ENCODE results near the gene CLMN.

The CLMN gene

GRCh38 chr14:95270203-95270602 is 49.5 kb downstream of the CLMN start:
- no peak overlapping the region for H3K27ac ChIP-seq
- no peak overlapping the region for H3K4me3 ChIP-seq

- Histone ChIP-seq H3K4me3 (no peak overlapping the region), H3K27ac (no peak overlapping the region)
Observed at GRCh38 chr14:95269493-95269892, 50.2 kb downstream of the CLMN start.

- H3K4me3 ChIP-seq = no peak overlapping the region
- H3K27ac ChIP-seq = no peak overlapping the region
Observed at GRCh38 chr14:95268350-95268749, 51.4 kb downstream of the CLMN start.

DNA sequence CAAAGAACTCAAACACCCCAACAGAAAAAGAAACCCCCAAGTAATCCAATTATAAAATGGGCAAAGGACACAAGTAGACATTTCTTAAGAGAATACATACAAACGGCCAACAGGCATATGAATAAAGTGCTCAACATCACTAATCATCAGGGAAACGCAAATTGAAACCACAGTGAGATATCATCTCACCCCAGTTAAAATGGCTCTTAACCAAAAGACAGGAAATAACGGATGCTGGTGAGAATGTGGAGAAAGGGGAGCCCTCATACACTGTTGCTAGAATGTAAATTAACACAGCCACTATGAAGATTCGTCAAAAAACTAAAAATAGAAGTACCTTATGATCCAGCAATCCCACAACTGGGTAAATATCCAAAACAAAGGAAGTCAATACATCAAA is 52.4 kb downstream of the CLMN start:
- Histone ChIP-seq H3K27ac (no peak overlapping the region), H3K4me3 (no peak overlapping the region)

DNA sequence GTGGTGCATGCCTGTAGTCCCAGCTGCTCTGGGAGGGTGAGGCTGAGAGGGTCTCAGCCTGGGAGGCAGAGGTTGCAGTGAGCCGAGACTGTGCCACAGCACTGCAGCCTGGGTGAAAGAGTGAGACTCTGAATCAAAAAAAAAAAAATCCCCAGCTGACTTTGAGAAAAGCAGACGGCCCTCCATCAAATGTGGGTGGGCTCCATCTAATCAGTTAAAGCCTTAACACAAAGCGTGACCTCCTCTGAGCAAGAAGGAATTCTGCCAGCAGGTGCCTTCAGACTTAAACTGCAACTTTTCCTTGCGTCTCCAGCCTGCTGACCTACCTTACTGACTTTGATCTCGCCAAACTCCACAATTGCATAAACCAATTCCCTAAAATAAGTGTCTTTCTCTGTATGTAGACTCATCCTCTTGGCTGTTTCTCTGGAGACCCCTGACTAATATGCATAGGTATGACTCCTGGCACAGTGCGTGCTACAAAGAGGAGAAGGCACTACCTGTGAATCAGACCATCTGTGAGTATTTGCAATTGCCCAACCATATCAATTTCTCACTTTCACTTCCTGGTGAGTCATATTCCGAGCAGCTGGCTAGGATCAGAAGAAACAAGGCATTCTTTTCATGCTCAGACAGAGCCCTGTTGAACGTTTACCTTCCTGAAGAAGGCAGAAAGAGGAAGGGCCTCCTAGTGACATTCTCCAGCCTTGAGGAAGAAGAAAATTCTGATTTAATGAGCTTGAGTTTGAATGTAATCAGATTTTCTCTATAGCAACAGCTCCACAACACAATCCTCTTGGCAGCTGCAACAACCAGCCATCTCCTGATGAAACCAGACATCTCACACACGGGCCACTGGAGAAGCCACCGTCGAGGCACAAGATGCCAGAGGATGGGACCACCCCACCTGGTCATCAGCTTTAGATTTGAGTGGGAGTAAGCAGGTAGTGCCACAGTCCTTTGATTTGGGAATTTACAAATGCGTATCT is 54.3 kb downstream of the CLMN start:
- peak overlapping the region in 15 of 21 experiments; percentile 9 to 77 (median 53) for H3K27ac ChIP-seq

DNA sequence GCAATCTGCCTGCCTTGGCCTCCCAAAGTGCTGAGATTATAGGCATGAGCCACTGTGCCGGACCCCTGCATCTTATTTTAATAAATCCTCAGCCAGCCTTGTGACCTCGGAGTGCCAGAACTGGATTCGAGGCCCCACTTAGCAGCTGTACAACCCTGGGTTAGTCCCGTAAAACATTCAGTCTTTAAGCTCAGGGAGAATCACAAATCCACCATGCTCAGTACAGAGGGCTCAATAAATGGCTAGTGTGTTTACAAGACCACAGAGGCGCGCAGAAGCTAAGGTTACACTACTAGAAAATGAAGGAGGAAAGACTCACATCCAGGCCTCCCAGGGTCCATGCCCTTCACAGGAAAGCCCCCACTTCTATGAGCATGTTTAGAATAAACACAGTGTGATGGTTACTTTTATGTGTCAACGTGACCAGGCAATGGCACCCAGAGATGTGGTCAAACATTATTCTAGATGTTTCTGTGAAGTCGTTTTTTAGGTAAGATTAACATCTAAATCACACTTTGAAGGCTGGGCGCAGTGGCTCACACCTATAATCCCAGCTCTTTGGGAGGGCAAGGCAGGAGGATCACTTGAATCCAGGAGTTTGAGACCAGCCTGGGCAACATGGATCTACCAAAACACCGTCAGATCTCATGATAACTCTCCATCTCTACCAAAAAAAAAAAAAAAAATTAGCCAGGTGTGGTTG is 55.3 kb downstream of the CLMN start:
- Histone ChIP-seq H3K4me3 (no peak overlapping the region), H3K27ac (peak overlapping the region in 3 of 21 experiments; percentile 31 to 69 (median 58))

More for the DNA sequence above, 54.3 kb downstream of the CLMN start:
- no peak overlapping the region for H3K4me3 ChIP-seq

DNA sequence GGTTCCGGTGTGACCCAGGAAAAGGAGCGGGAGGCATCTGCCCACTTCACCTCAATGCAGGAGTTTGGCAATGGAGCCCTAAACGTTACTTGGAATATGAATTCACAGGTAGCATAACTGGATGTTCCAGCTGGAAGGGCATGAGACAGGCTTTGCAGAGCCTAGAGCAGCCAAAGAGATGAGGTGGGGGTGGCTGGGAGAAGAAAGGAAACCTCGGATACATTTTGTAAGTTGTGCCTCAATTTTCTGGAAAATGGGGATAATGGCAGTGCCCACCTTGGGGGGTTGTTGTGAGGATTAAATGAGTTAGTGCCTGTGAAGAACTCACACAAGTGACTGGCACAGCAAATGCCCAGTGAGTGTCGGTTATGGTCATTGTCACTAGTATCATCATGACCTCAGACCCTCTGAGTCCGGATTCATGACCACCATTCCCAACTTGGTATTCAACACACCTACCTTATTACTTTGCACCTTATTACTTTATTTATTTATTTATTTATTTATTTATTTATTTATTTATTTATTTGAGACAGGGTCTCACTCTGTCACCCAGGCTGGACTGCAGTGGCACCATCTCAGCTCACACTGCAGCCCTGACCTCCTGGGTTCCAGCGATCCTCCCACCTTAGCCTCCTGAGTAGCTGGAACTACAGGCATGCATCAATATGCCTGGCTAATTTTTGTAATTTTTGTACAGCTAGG is 56.0 kb downstream of the CLMN start:
- Histone ChIP-seq H3K27ac (no peak overlapping the region), H3K4me3 (no peak overlapping the region)

DNA sequence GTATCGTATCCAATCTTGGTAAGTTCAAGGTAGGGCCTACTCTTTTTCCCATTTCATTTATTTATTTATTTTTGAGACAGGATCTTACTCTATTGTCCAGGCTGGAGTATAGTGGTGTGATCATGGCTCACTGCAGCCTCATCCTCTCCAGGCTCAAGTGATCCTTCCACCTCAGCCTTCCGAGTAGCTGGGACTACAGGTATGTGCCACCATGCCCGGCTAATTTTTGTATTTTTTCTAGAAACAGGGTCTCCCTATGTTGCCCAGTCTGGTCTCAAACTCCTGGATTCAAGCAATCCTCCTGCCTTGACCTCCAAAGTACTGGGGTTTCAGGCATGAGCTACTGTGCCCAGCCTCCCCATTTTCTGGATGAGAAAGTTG is 57.2 kb downstream of the CLMN start:
- no peak overlapping the region for H3K4me3 ChIP-seq
- H3K27ac ChIP-seq = no peak overlapping the region

DNA sequence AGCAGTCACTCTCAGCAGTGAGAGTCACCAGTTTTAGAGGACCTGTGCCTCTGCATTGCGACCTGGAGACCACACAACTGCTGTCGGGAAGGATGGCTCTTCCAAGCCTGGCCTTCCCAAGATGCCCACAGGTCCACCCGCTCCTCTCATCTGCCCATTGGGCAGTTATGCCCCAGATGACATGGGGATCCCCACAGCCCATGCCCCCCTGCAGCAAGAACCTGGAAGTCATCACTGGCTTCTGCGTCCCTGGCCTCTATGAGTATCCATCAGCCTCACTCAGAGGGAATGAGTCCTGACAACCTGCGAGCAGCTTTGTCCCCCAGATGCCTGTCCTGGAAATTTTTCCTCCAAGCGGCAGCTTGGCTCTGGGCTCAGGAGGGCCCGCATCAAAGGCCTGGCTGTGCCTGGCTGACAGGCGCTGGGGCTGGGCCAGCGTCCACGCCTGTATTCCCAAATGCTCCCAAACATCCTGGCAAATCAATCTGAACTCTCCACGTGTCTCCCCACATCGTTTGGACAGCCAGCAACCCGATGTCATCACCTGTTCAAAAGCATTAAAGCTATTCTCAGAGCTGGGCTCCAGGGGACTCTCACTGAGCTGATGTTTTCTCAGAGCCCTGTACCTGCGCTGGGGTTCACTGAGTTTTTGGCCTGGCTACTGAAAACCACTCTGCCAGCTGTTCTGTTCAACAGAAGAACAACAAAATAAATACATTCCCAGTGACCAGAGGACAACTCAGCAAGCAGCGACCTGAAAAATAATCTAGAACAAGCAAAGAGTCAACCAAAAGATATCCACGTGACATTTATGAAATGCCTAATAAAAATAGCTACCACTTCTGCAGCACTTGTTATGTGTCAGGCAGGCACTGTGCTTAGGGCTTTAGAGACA is 57.8 kb downstream of the CLMN start:
- Histone ChIP-seq H3K27ac (no peak overlapping the region), H3K4me3 (no peak overlapping the region)

DNA sequence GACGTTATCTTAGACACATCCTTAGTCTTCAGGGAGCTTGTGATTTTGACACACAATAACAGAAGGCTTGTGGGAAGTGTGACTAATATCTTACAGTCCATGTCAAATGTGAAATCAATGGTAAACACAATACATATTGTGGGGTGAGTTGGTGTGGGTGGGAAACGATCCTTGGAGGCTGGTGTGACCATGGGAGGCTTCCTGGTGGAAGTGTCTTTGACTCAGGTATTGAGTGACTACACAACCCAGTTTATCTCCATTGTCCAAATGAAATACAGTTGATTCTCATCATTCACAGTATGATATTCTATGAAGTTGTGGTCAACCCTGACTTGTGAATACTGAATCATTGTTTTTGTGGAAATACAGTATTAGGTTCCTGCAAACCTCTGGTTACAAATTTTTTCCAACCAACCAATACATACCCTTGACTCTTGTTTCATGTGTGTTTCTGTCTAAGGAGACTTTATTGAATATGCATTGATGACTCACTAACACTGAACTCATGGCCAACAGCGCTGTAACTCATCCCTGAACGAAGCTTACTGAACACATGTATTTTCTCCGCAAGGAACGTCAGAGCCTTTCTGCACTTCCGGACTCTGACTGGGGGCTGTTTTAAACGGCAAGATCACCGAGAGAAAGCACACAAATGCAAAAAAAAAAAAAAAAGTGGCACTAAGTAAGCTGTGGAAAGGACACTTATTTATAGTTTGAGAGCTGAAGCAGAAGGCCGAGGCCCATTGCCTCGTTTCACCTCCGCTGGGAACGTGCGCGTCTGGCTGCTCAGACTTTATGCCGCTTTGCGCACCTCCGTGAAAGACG is 59.0 kb downstream of the CLMN start:
- Histone ChIP-seq H3K27ac (no peak overlapping the region), H3K4me3 (no peak overlapping the region)

DNA sequence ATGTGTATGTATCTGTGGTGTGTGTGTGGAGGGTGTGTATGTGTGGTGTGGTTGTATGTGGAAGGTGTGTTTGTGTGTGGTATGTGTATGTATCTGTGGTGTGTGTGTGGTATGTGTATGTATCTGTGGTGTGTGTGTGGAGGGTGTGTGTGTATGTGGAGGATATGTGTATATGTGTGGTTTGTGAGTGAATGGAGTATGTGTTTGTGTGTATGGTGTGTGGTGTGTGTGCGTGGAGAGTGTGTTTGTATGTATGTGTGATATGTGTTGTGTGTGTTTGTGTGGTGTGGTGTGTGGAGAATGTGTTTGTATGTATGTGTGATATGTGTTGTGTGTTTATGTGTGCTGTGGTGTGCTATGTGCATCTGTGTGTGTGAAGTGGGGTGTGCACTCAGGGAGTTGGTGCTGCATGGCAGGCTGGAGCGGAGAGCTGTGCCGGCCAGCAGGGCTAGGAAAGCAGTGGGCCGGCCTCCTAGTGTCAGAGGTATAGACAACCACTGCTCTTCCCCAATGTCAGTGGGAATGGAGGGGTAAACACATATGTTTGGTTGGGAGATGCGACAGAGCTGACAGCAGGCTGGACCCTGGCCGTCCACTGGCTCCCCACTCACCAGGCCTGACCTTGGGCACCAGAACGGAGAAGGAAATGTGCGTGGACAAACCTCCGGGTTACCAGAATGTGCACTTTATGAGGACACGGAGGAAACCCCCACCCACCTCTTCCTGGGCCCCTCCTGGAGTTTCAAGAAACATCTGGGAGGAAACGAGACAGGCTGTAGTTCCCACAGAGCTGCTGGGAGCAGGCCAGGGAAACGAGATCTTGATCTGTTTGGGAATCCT is 60.7 kb downstream of the CLMN start:
- Histone ChIP-seq H3K4me3 (no peak overlapping the region), H3K27ac (no peak overlapping the region)

DNA sequence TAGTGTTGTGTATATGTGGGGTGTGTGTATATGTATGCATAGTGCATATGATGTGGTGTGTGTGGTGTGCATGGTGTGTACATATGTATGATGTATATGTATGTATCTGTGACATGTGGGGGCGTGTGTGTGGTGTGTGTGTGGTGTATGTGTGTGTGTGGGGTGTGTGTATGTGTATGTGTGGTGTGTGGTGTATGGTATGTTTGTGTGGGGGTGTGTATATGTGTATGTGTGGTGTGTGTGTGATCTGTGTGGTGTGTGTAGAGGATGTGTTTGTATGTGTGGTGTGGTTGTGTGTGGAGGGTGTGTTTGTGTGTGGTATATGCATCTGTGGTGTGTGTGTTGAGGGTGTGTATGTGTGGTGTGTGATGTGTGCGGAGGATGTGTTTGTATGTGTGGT is 61.6 kb downstream of the CLMN start:
- Histone ChIP-seq H3K27ac (no peak overlapping the region), H3K4me3 (no peak overlapping the region)

GRCh38 chr14:95257521-95257920 is 62.2 kb downstream of the CLMN start:
- Histone ChIP-seq H3K27ac (no peak overlapping the region), H3K4me3 (no peak overlapping the region)

GRCh38 chr14:95256776-95257060 is 63.0 kb downstream of the CLMN start:
- Histone ChIP-seq H3K27ac (peak overlapping the region in 3 of 21 experiments; percentile 3 to 47 (median 39)), H3K4me3 (no peak overlapping the region)

- H3K27ac ChIP-seq = peak overlapping the region in 9 of 21 experiments; percentile 2 to 47 (median 36)
- no peak overlapping the region for H3K4me3 ChIP-seq
Observed at GRCh38 chr14:95256002-95256775, 63.5 kb downstream of the CLMN start.

- Histone ChIP-seq H3K27ac (peak overlapping the region in 3 of 21 experiments; percentile 18 to 36 (median 32)), H3K4me3 (no peak overlapping the region)
Observed at GRCh38 chr14:95255487-95255886, 64.2 kb downstream of the CLMN start.

- Histone ChIP-seq H3K4me3 (no peak overlapping the region), H3K27ac (no peak overlapping the region)
Observed at GRCh38 chr14:95255013-95255412, 64.7 kb downstream of the CLMN start.
